Left hindlimb (tissue), 1 donor: Measurements from ENCODE around the gene PROSER1.
A peak's percentile ranks its signal among the peaks of the same experiment; 100 is the strongest.
"Not testable (repeated sequence)": the region's sequence is repeated elsewhere in the genome, so short reads cannot be mapped to it uniquely, and the experiment has no call there.

Experiments
- DNase-seq: peaks from one replicate; pipeline ENCODE4 v3.0.0-alpha.2; 2018

PROSER1 gene

GRCh38 chr13:39037880-39038568 lies at the start of gene PROSER1, which contains the start of gene NHLRC3:
TSS of gene PROSER1 (minus strand) at chr13:39038089. CDS start at chr13:39037242, 847 bp downstream.
TSS of gene NHLRC3 (plus strand) at chr13:39038456. CDS start at chr13:39038640, 184 bp downstream.
- DNase-seq: peak; percentile 97

- DNase-seq: not testable (repeated sequence)
Measured at GRCh38 chr13:39086251-39086945, 48.5 kb upstream of the PROSER1 start.

DNA sequence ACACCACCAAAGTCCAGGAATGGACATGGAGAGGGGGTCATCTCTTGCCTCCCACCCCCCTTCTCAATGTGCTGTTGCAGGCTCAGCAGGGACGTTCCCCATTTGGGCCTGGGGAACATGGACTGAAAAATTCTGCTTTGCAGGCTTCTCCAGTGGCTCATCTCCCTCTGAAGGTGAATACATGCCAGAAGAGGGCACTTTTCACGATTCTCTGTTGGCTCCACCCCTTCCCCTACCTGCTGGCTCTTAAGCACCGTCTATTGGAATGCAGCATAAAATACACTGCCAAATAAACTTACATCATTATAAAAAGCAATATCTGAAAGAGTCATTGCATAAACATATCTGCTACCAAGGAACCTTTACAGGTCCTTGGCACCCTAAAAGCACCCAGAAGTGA lies 36.1 kb upstream of the PROSER1 start:
- no peak for DNase-seq

GRCh38 chr13:39072842-39073241 lies 35.0 kb upstream of the PROSER1 start:
- DNase-seq: no peak

GRCh38 chr13:39062004-39062403 lies 24.1 kb upstream of the PROSER1 start:
- DNase-seq: no peak

DNA sequence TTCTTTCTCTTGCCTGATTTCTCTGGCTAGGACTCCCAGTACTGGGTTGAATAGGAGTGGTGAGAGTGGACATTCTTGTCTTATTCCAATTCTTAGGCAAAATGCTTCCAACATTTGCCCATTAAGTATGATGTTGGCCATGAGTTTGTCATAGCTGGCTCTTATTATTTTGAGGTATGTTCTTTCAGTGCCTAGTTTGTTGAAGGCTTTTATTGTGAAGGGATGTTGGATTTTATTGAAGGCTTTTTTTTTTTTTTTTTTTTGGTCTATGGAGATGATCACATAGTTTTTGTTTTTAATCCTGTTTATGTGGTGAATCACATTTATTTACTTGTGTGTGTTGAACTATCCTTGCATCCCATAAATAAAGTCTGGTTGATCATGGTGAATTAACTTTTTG lies 20.2 kb upstream of the PROSER1 start:
- no peak for DNase-seq

- DNase-seq: no peak
Measured at GRCh38 chr13:39056018-39056417, 18.1 kb upstream of the PROSER1 start.

DNA sequence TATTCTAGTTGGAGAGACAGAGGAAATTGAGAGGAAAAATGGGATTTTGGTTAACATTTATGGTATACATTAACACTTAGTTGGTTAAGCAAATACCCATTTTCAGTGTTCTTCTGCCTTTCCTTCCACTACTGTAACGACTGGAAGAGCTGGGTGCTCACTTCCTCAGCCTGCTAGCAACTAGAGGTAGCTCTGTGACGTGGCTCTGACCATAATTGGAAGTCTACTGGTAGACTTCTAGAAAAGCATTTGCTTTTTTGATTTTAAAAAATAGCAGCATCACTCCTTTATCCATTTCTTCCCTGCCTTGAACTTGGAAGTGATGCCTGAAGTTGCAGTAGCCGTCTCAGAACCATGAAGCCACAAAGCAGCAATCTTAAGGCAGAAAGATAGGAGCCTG lies 16.2 kb upstream of the PROSER1 start:
- DNase-seq: no peak

- DNase-seq: no peak
Measured at GRCh38 chr13:39052944-39053343, 15.1 kb upstream of the PROSER1 start.

- no peak for DNase-seq
Measured at GRCh38 chr13:39051157-39051556, 13.3 kb upstream of the PROSER1 start.

DNA sequence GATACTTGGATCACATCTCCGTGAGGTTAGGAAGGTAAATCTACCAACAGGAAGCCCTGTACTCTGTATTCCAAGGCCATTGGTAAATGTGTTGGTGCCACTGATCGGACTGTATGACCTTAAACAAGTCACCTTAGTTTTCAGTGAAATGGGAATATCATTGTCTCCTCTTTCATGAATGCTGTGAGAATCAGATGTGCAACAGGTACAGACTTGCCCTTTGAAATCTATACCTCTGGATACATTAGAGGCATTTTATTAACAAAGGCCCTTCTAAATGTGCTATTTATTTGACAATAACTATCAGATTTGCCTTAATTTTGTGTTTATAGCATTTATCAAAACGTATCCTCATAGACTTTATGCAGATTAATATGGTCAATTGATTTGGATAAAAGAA lies 11.4 kb upstream of the PROSER1 start:
- no peak for DNase-seq

DNA sequence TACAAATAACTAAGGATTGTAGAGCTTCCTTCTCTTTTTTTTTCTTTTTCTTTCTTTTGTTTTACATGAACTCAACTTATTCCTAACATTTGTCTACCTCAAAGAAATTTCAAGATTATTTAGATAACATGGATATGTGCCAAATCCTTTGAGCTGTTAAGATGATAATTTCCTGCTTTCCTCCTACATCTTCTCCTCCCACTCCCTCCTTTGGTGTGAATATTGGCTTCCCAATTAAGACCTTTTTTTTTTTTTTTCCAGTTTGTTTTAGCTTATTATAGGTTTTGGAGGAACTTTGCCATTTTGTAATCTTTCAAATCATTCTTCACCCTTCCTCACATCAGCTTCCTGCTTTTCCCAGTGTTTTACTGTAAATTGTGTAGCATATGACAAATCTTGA lies 10.9 kb upstream of the PROSER1 start:
- DNase-seq: no peak

DNA sequence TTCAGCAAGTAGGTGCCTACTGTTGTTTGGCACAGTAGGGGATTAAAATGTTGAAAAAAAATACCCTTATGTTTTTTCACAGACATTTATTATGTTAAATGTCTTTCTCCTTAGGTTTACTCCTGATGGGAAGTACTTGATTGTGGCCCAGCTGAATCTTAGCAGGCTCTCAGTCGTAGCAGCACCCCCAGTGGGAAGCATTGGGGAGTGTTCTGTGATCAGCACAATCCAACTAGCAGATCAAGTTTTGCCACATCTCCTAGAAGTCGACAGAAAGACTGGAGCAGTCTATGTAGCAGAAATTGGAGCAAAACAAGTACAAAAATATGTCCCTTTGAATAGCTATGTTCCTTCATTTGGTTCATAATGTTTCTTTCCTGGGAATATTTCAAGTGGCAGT lies 9.7 kb upstream of the PROSER1 start:
- DNase-seq: no peak

DNA sequence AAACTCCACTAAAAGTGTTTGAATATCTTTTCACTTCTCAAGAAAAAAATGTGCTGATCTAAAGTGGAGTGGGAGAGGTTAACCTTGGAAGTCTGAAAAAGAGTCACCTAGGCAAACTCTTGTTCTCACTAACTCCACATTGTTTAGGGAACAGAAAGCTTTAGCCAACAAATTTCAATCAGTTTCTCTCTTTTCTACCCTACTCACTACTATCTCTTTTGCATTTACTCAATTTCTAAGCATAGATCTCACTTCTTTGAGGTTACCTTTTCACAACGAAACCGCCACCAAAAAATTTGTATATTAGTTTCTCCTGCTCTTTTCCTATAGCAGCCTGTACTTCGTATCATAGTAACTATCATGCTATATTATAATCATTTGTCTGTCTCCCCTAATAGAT lies 6.6 kb upstream of the PROSER1 start:
- no peak for DNase-seq

DNA sequence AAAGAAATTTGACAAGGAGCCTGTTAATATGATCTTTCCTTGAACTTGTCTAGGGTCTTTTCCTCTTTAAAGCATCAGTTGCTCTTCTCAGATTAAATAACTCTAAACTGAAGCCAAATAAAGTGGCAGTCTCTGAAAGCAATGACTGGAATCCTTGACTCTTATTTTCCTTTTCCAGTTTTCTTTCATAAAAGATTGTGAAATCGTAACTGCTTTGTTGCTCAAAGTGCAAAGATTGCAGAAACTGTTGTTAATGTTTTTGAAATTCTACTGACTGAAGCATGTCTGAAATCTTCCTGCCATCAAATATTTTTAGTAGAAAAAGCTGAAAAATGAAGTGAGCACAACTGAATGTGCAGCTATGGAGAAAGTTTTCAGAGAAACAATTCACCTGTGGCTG lies 2.3 kb upstream of the PROSER1 start:
- DNase-seq: no peak

DNA sequence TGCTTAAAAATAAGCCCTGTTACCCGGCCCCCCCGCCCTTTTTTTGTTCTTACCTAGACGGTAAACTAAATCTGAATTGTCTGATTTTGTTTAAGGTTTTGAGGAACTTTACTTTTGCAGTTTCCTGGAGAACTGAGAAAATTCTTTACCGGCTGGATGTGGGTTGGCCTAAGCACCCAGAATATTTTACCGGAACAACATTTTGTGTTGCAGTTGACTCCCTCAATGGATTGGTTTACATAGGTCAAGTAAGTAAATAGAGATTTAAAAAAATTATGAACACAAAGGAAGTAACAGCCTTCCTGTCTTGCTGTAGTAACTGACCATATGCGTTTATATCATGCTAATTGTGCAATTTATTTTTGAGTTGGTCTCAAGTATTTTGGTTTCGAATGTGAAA lies 1.2 kb upstream of the PROSER1 start:
- no peak for DNase-seq

GRCh38 chr13:39038569-39039030 lies 711 bp upstream of the PROSER1 start:
- no peak for DNase-seq

- DNase-seq: no peak
Measured at GRCh38 chr13:39037410-39037879, 444 bp downstream of the PROSER1 start.

DNA sequence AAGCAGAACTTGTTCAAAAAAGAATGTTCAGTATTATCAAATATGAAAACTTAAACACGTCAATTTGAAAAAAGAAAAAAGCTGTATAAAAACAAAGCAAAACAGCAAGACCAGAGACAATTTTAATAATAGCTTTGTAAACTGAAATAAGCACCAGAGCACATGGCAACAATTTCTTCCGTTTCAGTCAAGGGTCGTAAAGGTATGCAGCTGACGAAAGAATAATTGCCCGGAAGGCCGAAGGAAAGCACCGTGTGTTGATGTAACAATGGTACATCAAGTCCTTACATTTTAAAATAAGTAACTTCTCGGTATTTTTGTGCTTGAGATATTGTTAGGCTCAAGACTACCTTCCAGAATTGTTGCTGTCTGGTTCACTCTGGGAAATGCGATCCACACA lies 1.7 kb downstream of the PROSER1 start:
- DNase-seq: no peak

DNA sequence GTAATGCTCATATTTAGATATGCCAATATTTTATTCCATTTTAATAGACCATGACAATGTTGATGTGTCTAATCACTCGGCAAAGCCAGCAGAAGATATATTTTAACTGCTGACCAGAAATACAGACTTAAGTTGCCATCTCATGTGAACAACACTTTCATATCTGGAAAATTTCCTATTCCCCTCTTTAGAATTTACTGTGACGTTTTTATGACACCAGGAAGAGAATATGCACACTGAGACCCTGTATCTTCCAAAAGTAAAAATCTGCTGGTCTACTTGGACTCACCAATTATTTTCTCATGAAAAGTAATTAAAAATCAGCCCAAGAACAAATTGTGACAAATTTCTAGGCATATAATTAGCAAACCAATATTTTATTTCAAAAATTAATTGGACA lies 2.1 kb downstream of the PROSER1 start:
- DNase-seq: no peak

DNA sequence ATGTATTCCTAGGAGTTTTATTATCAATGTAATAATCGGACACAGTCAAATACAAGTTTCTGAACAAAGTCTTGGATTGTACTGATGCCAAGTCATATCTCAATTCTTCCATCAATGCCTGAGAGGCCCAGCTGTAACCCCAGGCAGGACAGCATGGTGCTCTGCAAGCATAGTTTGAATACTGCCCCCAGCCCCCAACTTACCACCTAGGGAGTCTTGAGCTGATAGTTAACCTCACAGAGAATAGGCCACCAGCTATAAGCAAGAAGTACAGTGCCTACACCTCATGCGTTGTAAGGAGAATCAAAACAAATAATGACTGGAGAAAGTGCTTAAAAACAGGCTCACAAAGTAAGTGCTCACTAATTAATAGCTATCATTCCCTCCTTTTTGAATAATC lies 2.7 kb downstream of the PROSER1 start:
- DNase-seq: no peak

GRCh38 chr13:39034085-39034484 lies 3.8 kb downstream of the PROSER1 start:
- no peak for DNase-seq

- no peak for DNase-seq
Measured at GRCh38 chr13:39032150-39032549, 5.7 kb downstream of the PROSER1 start.

DNA sequence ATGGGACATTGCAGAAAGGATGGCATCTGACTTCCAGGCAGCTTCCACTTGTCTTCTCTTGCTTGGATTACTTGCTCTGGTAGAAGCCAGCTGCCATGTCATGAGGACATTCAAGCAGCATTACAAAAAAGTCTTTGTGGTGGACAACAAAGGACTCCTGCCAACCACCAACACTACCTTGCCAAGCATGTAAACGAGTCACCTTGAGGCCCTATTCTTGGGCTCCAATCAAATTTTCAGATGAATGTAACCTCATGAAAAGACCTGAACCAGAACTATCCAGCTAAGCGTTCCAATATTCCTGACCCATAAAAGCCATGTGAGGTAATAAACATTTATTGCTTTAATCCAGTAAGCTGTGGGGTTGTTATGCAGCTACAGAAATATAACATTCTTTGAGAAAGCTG lies 12.5 kb downstream of the PROSER1 start:
- DNase-seq: no peak
